HG03460 (cell line): ENCODE data around the gene TRPV5.
"Not testable (repeated sequence)": the region's sequence is repeated elsewhere in the genome, so short reads cannot be mapped to it uniquely, and the experiment has no call there.

Source experiments
- ATAC-seq: cut with Tn5 transposase; IDR thresholded peaks from one replicate; pipeline ENCODE4 v1.9.1; 2021; ENCODE audit not compliant: unreplicated experiment

TRPV5 gene

DNA sequence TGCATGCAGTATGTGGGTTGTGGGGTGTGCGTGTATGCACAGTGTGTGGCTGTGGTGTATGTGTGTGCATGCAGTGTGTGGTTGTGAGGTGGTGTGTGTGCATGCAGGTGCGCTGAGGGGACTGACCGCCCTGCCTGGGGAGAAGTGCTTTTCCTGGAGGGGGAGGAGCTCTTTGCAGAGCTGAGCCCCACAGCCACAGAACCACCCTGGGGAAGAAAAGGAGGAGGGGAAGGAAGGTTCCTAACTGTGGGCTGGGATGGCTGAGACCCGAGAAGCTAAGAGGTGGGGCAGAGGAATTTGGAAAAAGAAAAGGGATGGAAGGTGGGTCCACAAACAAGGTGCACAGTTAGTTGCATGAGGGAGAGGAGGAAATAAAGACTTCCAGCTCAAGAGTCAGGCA is at the start of gene TRPV5:
Gene TRPV5 (minus strand): TSS at position 123 of the 400 bp plus-strand sequence. CDS start 287 bp downstream, outside the sequence.
- no peak for ATAC-seq

DNA sequence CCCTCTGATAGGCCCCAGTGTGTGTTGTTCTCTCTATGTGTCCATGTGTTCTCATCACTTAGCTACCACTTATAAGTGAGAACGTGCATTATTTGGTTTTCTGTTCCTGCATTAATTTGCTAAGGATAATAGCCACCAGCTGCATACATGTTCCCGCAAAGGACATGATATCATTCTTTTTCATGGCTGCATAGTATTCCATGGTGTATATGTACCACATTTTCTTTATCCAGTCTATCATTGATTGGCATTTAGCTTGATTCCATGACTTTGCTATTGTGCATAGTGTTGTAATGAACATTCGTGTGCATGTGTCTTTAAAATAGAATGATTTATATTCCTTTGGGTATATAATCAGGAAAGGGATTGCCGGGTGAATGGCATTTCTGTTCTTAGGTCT is 44.9 kb upstream of the TRPV5 start:
- not testable (repeated sequence) for ATAC-seq

DNA sequence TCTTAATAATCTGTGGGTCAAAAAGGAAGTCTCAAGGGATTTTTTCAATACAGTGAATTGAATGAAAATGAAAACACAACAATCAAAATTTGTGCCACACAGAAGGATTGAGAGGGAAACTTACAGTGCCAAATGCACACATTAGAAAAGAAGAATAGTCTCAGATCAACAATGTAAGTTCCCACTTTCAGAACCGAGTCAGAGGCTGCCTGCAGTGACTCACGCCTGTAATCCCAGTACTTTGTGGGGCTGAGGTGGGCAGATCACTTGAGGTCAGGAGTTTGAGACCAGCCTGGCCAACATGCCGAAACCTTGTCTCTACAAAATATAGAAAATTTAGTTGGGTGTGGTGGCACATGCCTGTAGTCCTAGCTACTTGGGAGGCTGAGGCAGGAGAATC is 41.1 kb upstream of the TRPV5 start:
- no peak for ATAC-seq

DNA sequence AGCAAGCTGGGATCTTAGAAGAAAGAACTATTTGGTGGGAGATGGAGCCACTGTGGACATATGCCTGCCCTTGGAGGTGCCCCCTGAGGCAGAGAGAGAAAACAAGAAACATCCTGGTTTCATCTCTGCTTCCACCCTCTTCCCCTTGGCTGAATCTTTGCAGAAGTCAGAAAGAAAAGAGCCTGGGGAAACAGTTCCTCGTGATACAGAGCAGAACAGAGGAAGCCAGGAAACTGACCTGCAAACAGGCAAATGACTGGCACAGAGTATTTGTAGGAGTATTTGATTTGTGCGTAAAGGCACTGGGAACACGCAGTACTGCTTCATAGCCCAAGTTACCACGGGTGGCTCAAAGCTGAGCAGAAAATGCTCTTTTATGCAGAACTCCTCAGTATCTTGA is 35.6 kb upstream of the TRPV5 start:
- no peak for ATAC-seq

DNA sequence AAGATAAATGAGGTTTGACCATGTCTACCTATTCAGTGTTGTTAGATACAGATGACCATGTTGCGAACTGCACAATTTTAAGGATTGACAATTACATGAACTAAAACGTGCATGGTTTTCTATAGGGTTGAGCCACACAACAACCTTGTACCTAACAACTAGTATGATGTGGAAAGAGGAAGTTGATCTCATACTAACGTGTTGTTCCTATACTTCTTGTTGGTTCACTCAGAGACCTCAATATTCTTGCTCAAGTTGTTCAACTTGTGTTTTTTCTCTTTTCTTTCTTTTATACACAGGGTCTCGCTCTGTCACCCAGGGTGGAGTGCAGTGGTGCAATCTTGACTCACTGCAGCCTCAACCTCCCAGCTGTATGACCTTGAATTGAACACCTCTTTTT is 34.7 kb upstream of the TRPV5 start:
- ATAC-seq = no peak

DNA sequence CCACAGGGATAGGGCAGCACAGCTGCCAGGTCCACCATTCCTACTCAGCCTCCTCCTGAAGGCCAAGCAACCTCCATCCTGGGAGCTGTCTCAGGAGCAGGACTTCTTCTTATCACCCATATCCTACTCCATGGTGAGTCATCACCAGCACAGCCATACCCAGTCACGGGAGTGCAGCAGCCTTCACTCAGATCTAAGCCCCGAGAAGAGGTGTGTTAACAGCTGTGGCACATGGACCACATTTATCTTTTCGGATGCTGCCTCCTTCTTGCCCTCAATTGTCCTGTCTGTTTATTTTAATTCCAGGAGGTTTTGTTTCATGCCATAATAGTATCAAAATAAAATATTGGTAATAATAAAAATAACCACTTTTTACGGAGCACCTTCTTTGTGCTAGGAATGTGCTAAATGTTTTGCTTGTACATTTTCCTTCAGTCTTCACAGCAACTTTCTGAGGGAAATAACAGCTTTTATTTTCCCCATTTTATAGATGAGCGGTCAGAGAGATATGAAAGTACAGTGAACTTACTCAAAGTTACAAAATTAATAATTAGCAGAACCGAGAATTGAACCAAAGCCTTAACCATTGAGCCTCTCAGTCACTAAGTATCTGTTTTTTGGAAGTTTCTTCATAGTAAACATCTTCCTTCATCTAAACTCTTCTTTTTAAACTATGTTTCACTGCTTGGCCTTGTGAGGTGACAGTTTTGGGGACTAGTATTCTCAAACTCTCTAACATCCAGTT is 31.1 kb upstream of the TRPV5 start:
- ATAC-seq = no peak

DNA sequence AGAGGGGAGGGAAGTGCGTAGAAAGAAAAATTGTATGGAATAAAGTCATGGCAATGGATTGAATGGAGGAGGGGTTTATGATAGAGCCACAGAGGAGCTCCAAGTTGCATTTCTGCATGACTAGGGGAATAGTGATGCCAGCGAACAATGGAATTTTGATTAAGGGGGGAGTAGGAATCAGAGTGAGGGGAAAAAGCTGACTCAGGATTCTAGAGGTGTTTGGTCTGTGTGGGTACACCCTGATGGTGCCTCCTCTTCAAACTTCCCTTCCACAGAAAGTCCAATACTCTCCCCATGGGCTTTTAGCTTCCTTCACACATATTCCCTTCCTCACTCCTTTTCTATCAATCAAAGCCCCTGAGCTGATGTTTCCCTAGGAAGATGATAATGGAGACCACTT is 30.4 kb upstream of the TRPV5 start:
- ATAC-seq = no peak

DNA sequence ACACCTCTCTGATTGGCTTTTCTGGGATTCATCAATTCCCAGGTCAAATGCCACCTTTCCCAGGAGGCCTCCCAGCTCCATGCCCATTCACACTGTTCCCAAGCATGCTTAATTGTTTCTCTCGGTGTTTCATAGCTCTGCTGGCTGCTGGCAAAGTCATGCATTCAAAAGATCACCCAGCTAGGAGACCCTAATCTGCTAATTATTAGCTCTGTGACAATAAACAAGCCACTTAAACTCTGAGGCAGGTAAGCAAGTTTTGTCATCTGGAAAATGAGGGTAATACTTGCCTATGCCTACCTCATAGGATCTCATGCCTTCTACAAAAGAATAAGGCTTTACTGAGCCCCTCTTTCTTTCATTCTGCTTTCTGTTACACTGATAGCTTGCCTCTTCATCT is 29.4 kb upstream of the TRPV5 start:
- no peak for ATAC-seq

DNA sequence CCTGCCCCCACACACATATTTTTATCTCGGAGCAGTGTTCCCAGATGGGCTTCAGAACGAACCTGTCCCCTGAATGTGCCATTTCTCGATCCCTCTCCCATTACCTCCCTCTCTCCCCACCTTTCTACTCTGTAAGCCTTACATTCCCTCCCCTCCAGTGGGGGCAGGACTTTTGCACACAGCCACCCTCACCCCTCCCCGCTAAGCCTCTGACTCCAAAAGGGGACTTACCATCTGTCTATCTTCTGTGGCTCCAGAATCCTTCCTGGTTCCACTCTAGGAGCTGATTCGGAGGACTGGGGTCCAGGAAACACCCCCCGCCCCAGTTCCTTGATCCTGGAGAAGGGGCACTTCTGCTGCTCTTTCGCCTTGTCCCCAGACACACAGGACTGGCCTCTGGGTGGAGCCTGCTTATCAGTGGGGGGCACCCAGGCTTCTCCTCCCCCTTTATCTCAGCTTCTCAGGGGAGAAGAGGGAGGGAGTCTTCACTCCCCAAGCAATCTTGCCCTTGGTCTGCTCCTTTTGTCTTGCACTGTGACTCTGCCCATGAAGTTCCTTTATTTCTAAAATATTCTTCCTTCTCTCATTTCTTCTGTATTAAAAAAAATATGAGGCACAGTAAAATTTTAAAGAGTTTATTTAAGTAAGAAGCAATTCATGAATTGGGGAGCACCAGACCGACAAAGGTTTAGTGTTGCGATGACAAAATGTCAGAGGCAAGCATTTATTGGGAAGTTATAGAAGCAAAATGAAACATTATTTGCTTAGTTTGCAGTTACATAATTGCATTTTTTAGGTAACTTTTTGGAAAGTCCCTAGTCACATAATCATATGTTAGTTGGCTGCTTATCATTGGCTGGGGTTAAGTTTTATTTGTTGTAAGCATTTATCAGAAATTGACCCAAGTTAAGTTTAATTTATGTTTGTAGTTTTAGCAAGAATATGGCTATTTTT is 28.7 kb upstream of the TRPV5 start, which contains the start of gene KEL:
Gene KEL (minus strand): TSS at position 391 of the 954 bp plus-strand sequence. CDS start 157 bp downstream, at position 234.
- ATAC-seq = no peak

DNA sequence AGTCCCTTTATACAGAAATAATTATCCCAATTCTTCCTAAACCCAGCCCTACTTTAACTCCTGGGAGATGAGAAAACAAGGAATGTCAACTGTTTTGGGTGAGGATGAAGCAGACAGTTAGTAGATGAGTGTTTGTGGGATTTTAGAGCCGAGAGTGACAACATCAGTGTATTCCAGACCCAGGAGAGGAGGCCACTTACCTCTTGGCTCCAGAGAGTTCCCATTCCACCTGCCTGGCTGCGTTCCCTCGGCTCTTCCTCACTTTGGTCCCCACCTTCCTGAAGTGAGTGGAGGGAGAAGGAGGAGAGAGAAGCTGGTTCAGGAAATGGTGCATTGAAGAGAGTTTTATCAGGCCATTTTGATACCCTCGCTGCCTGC is 28.0 kb upstream of the TRPV5 start:
- ATAC-seq = no peak

DNA sequence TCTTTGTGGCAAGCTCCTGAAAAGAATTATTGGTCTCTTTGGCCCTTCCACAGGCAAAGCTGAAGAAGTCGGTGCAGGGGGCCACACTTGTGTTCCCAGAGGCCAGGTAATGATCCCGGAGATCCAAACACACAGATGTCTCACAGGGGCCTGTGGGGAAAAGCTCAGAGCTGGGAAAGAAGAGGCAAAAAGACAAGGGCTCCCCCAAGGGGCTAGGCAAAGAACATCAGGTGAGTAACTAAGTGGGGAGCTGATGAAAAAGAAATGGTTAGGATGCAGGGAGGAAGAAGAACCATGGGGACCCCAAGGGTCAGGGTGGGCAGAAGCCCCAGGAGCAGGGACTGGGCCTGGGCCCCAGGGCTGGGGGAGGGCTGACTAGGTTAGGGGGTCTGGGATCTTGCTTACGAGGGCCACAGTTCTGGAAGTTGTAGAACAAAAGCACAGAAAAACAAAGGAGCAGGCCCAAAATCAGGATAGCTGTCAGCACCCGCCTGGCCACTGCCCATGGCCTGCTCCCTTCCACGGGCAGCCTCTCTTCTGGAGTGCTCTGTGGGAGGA is 27.5 kb upstream of the TRPV5 start:
- no peak for ATAC-seq

DNA sequence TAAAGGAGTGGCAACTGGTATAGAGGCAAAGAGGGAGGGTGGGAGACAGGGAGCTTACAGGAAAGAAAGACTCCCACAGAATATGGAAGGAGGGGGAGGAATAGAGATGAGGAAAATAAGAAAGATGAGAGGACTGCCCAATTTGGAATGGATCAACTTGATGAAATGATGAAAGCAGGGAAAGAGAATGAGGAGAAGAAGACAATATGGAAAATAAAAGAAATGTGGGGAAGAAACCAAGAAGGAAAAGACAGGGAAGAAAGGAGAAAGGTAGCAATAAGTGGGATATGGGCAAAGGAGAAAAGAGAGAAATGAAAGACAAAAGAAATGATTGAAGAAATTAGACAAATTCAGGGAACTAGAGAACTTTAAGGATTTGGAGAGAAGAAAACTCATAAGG is 25.7 kb upstream of the TRPV5 start:
- no peak for ATAC-seq

DNA sequence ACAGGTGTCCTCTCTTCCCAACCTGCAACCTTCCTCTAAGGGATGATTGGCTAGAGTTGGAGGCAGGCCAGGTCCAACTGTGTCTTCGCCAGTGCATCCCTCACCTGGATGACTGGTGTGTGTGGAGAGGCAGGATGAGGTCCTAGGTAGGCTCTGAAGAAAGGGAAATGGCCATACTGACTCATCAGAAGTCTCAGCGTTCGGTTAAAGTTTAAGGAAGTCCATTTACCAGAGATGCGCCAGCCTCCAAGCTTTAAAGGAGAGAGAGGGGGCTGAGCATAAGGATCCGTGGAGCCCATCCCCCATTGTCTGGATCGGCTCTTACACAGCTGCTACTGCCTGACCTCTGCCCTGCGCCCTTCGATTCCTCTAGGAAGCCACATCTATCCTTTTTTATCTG is 24.2 kb upstream of the TRPV5 start:
- no peak for ATAC-seq

DNA sequence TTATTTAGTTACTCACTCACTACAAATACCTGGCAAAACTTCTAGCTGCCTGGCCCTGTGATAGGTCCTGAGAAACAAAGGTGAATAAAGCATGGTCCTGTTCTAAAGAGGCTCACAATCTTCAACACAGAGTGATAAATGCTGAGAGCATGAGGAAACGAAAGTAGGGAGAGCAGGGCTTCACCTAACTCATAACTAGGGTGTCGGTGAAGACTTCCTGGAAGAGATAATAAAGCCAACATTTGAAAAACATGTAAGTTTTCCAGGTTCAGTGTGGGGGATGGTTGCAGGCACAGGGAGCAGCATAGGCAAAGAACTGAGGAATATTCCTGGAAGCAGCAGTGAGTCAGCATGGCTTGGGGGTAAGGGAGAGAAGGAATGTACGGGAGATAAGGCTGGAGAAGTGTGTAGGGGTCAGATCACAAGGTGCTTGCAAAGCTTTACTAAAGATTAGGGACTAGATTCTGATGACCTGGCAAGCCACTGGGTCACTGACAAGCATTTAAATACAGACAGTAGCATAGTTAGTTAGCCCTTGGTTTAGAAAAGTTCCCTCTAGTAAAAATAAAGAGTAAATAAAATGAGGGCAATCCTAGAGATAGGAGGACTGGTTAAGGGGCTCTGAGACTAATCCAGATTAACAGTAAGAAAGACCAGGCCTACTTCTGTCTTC is 23.5 kb upstream of the TRPV5 start:
- no peak for ATAC-seq

DNA sequence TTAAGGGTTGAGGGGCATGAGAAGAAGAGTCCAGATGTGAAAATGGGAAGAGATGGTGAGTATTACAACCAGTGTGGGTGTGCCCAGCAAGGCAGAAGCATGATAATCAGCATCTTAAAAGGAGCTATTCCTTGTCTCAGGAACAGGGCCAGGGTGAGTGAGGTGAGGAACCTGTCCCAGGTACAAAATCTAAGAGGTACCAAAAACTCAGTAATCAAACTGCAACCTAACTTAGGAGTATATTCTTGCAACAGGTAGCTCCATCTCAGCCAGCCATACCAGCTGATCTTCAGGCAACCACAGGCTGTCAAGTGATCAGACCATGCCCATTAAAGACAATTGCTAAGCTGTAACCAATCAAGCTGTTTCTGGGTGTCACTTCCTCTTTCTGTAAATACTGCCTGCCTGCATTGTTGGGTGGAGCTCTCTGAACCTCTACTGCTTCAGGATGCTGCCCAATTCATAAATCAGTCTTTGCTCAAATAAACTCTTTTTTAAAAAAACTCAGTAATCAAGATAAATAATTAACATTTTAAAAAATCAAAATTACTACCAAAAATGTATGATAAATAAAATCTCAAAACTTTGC is 21.2 kb upstream of the TRPV5 start:
- no peak for ATAC-seq

DNA sequence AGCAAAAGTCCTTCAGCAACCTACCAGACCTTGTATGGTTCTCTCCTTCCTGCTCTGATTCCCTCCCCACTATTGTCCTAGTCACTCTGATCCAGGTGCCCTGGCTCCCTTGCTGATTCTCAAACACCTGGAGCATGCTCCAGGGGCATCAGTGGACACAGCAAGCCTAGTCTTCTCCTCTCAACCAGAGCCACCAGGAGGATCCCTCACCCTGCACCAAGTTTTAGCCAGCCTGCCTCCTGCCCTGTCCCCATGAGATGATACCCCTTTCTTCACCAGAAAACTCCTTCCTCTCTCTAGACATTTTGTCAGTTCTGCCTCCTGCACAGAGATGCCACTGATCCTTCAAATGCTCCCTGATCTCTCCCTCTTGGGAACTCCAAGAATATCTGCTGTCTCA is 16.7 kb upstream of the TRPV5 start:
- ATAC-seq = no peak

DNA sequence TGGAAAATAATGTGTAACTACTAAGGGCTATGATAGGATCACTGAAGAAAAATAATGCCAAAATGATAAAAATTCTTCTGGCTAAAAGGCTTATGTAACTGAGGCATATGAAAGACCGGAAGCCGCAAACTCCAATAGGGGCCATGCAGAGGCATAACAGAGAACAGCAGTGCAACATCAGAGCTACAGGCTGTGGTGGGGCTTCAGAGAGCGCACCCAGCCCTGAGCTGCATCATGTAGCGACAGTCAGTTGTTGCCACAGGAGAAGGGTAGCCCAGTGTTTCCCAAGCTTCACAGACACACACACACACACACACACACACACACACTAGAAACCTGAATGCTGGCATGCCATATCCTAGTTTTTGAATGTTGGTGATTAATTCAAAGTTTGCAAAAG is 15.1 kb upstream of the TRPV5 start:
- no peak for ATAC-seq

DNA sequence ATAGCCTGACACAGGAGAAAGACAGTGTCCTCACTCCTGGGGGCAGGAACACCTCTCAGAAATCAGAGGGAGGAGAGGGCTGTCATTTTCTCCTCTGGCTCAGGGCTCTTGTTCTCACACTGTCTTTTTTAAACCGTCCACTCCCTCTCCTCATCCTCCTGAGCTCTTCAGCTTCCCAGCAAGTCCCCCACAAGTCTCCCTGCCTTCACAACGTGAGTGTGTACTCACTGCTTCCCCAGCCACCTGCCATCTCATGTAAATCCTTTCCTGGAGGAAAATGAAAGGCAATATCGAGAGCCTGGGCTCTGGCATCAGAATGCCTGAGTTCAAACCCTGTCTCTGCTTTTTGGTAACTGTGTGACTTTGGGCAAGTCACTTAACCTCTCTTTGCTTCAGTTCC is 11.5 kb upstream of the TRPV5 start:
- ATAC-seq = no peak

DNA sequence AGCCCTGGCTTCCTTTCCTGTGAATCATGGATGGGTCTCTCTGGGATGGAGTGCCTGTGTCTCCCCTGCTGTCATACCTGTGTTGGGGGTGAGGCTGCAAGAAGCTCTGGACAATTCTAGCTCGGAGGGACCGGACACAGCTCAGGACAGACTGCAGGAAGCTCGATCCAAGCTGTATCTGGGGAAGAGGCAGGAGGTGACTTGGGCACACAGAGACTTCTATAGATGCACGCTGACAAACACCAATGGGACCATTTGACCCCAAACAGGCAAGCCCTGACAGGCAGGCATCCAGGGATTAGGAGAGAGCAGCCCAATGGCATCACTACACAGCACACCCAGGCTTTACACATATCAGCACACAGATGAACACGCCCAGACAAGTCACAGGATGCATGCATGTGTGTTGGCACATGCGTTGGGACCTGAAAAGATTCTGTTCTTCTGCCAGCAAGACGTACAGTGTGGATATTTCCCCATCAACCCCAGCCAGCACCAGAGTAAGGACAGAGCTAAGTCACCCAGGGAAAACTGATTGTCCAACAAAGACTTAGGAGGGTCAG is 10.2 kb upstream of the TRPV5 start:
- no peak for ATAC-seq

DNA sequence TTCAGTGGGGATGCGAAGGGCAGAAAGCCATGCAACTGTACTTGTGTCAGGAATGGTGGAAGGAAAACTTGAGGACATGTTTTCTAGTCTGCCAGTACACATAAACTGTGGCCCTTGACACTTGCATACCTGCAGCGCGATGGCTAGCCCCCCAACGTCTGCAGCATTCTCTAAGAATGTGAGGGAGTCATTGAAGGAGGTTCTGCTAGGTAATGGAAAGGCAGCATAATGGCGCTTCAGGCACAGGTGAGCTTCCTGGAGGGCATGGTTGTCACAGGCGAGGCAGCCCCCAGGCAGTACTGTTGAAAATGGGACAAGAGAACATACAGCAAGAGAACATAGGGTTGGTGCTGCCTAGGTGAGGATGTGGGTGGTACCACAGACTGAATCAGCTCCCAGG is 9.2 kb upstream of the TRPV5 start:
- no peak for ATAC-seq

DNA sequence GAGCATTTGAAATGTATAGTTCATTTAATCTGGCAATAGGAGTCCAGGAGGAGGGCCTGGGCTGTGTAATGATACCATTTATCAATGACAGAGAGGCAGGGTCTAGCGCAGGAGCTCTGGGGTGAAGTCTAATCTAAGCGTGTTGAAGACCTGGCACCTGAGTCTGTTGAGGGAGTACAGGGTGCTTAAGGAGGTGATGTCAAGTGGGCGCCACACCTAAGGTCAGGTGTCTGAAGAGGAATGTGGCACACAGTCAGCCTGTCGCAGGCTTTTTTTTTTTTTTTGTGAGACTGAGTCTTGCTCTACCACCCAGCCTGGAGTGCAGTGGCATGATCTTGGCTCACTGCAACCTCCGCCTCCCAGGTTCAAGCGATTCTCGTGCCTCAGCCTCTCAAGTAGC is 8.0 kb upstream of the TRPV5 start:
- ATAC-seq = no peak
